Measurements from ENCODE around the gene MAPK6. TPM values are rescaled to one million over a fixed set of nuclear protein-coding genes. Genes with fewer than 3 reads are reported as not detected.

MAPK6 gene
- total RNA-seq, 4 donors from 2014 or later: 13.3 to 19.4 (median 14.2) TPM

DNA sequence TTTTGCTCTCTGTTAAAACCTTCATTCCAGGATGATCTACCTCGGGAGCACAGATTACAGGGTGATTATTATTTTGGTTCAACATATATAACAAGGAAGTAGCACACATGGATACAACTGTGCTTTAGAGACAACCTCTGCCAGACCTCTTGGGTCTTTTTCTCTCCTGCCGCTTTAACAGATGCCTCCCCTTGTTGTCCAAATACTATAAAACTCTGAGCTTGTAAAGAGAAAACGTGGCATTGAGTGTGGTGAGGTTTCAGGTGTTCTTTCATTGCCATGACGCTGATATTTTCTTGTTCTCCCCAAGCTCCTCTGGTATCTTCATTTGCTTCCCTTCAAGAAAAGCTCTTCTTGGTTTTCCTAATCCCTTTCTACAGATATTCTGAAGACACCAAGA, 64.6 kb downstream of the MAPK6 start:
- Histone ChIP-seq H3K27me3 (no peaks in the 10 kb centered on the region), H3K27ac (replicated peaks in 1 of 4) (no peak overlapping the region), H3K9me3 (peaks cover 0 to 12% (median 12%) of the 10 kb centered on the region in 4 donors), H3K4me1 (peaks cover 0 to 6% (median 1%) of the 10 kb centered on the region in 4 donors), H3K4me3 (no peak overlapping the region), H3K36me3 (no peaks in the 10 kb centered on the region)
- DNase-seq (ENCODE audit: extremely low spot score): no peak
- intact Hi-C loops (cut with DNase I): no loop called here
- 75% methylated on average over 4 of the region's 4 CpGs for WGBS
- TF ChIP-seq POLR2AphosphoS5 (IDR thresholded peaks at IDR 0.05) (no peak), CTCF (IDR thresholded peaks at IDR 0.05) (no peak), EP300 (IDR thresholded peaks at IDR 0.05) (no peak), POLR2A (IDR thresholded peaks at IDR 0.05; ENCODE audit: low read depth) (no peak)

DNA sequence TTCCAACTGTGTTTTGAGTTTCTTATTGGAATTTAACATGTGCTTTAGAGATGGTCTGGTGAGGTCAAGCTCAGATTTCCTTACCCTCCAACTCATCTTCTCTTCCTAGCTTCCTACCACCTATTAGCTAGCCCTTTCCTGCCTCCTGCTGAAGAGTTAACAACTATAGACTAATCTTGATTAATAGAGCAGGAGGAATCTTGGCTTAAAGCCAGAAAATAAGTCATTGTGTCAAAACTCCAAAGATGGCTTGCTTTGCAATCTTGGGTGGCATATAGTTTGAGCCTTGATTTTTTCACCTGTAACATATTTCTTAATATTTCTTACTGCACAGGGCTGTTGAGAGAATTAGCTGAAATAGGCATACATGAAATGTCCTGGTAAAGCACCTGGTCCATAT, 66.3 kb downstream of the MAPK6 start:
- no peaks in the 10 kb centered on the region for H3K27me3 ChIP-seq
- H3K27ac ChIP-seq (replicated peaks in 1 of 4): no peak overlapping the region
- no peak overlapping the region for H3K4me3 ChIP-seq
- TF ChIP-seq CTCF (IDR thresholded peaks at IDR 0.05) (no peak), EP300 (IDR thresholded peaks at IDR 0.05) (no peak), POLR2A (IDR thresholded peaks at IDR 0.05; ENCODE audit: low read depth) (no peak), POLR2AphosphoS5 (IDR thresholded peaks at IDR 0.05) (no peak)
- intact Hi-C loops (cut with DNase I): no loop called here
- no peak for DNase-seq (ENCODE audit: extremely low spot score)
- no peaks in the 10 kb centered on the region for H3K4me1 ChIP-seq
- H3K9me3 ChIP-seq: peaks cover 0 to 17% (median 15%) of the 10 kb centered on the region in 4 donors
- H3K36me3 ChIP-seq: no peaks in the 10 kb centered on the region

- no peak for DNase-seq (ENCODE audit: extremely low spot score)
- TF ChIP-seq POLR2A (IDR thresholded peaks at IDR 0.05; ENCODE audit: low read depth) (no peak), POLR2AphosphoS5 (IDR thresholded peaks at IDR 0.05) (no peak), EP300 (IDR thresholded peaks at IDR 0.05) (no peak), CTCF (IDR thresholded peaks at IDR 0.05) (no peak)
- H3K36me3 ChIP-seq: no peaks in the 10 kb centered on the region
- no peak overlapping the region for H3K27ac ChIP-seq (replicated peaks in 1 of 4)
- intact Hi-C loops (cut with DNase I): no loop called here
- WGBS: 82% methylated on average over 5 of the region's 5 CpGs
- peaks cover 0 to 21% (median 16%) of the 10 kb centered on the region in 4 donors for H3K9me3 ChIP-seq
- H3K4me3 ChIP-seq: no peak overlapping the region
- no peaks in the 10 kb centered on the region for H3K4me1 ChIP-seq
- H3K27me3 ChIP-seq: no peaks in the 10 kb centered on the region
Observed at GRCh38 chr15:52086011-52086786, 67.2 kb downstream of the MAPK6 start.

DNA sequence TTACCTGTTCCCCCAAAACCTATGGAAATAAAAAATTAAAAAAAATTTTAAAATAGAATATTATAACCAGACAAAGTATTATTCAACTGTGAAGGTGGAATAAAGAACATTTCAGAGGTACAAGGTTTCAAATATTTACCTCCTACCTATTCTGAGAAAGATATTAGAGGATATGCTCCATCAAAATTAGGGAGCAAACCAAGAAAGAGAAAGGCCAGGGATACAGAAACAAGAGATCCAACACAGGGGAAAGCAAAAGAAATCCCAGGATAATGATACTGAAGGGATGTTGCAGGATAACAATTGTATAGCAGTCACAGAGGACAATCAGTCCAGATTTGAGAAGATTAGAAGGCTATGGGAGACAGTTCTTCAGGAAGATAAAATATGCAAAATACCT, 71.2 kb downstream of the MAPK6 start:
- Histone ChIP-seq H3K27me3 (no peaks in the 10 kb centered on the region), H3K36me3 (no peaks in the 10 kb centered on the region), H3K9me3 (peaks cover 0 to 21% (median 16%) of the 10 kb centered on the region in 4 donors), H3K27ac (replicated peaks in 1 of 4) (no peak overlapping the region), H3K4me1 (peaks cover 8 to 22% (median 21%) of the 10 kb centered on the region in 4 donors), H3K4me3 (no peak overlapping the region)
- TF ChIP-seq CTCF (IDR thresholded peaks at IDR 0.05) (no peak), POLR2AphosphoS5 (IDR thresholded peaks at IDR 0.05) (no peak), POLR2A (IDR thresholded peaks at IDR 0.05; ENCODE audit: low read depth) (no peak), EP300 (IDR thresholded peaks at IDR 0.05) (no peak)
- intact Hi-C loops (cut with DNase I): no loop called here
- no peak for DNase-seq (ENCODE audit: extremely low spot score)

DNA sequence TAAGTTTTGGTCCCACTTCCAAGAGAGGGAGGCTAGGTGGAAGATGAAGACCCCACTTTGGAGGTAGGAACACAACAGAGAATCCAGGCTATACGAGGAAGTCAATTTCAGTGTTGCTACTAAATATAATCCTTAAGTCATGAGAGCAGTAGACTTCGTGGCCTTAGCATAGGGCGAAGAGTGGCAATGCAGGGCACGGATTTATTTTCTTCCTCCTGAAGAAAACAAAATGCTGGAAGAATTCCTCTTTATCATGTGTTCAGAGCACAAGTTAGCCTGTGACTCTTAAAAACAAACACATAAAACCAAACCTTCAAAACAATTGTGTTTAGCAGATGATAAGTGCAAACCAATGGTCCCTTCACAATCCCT, 74.1 kb downstream of the MAPK6 start:
- intact Hi-C loops (cut with DNase I): no loop called here
- Histone ChIP-seq H3K4me1 (peaks cover 8 to 22% (median 21%) of the 10 kb centered on the region in 4 donors), H3K27me3 (no peaks in the 10 kb centered on the region), H3K36me3 (no peaks in the 10 kb centered on the region), H3K27ac (replicated peaks in 1 of 4) (no peak overlapping the region), H3K9me3 (peaks cover 0 to 10% (median 4%) of the 10 kb centered on the region in 4 donors), H3K4me3 (no peak overlapping the region)
- WGBS: 74% methylated on average over 4 of the region's 4 CpGs
- TF ChIP-seq POLR2A (IDR thresholded peaks at IDR 0.05; ENCODE audit: low read depth) (no peak), POLR2AphosphoS5 (IDR thresholded peaks at IDR 0.05) (no peak), CTCF (IDR thresholded peaks at IDR 0.05) (no peak), EP300 (IDR thresholded peaks at IDR 0.05) (no peak)
- no peak for DNase-seq (ENCODE audit: extremely low spot score)

All from esophagus muscularis mucosa (tissue), 4 donors.